Neural cell (in vitro differentiated cells): ENCODE results near the gene MMP28. TPM values are rescaled to one million over a fixed set of nuclear protein-coding genes. Genes with fewer than 3 reads are reported as not detected.

Experiments used
- H2AFZ ChIP-seq: fragments of 200-600, 300-800 bp; sonication (generic), shearing (Covaris generic); 2 replicates; pipeline ENCODE4 v1.6.0; 2014; ENCODE audit warnings: low read depth, mild to moderate bottlenecking, antibody characterized with exemption, low read length, moderate library complexity
- H3F3A ChIP-seq: fragments of 200-600 bp; shearing (Covaris generic); 2 replicates; pipeline ENCODE4 v1.6.1; 2016; ENCODE audit warnings: mild to moderate bottlenecking, moderate library complexity, mixed read lengths, antibody characterized with exemption, low read length; ENCODE audit not compliant: insufficient read depth, poor library complexity, severe bottlenecking
- H3K27ac ChIP-seq: fragments of 200-600, 300-800 bp; sonication (generic), shearing (Covaris generic); 2 replicates; pipeline ENCODE4 v1.5.1; 2014; ENCODE audit warnings: mild to moderate bottlenecking, low read length, moderate library complexity
- H3K27me3 ChIP-seq: fragments of 300-800, 200-600 bp; sonication (generic), shearing (Covaris generic); 2 replicates; pipeline ENCODE4 v1.6.0; 2014; ENCODE audit warnings: mild to moderate bottlenecking, low read depth, low read length, moderate library complexity; ENCODE audit not compliant: insufficient read depth
- H3K36me3 ChIP-seq: fragments of 300-800, 200-600 bp; sonication (generic), shearing (Covaris generic); 2 replicates; pipeline ENCODE4 v1.5.1; 2014; ENCODE audit warnings: mild to moderate bottlenecking, antibody characterized with exemption, low read length, moderate library complexity; ENCODE audit not compliant: insufficient read depth
- H3K4me2 ChIP-seq: fragments of 300-800, 200-600 bp; sonication (generic), shearing (Covaris generic); 2 replicates; pipeline ENCODE4 v1.6.0; 2014; ENCODE audit warnings: mild to moderate bottlenecking, low read length
- H3K4me3 ChIP-seq: fragments of 300-800, 200-600 bp; sonication (generic), shearing (Covaris generic); 2 replicates; pipeline ENCODE4 v1.5.1; 2014; ENCODE audit warnings: mild to moderate bottlenecking, low read length, moderate library complexity
- H3K79me2 ChIP-seq: fragments of 200-600 bp; shearing (Covaris generic); replicated peaks from 2 replicates; pipeline ENCODE4 v1.6.0; 2014; ENCODE audit warnings: mild to moderate bottlenecking, low read length, moderate library complexity; ENCODE audit not compliant: insufficient read depth
- H3K9ac ChIP-seq: fragments of 300-800, 200-600 bp; sonication (generic), shearing (Covaris generic); 2 replicates; pipeline ENCODE4 v1.6.1; 2016; ENCODE audit warnings: mild to moderate bottlenecking, low read length, mixed read lengths
- H3K9me2 ChIP-seq: fragments of 200-600 bp; shearing (Covaris generic); 2 replicates; pipeline ENCODE4 v1.6.1; 2016; ENCODE audit warnings: mild to moderate bottlenecking, low read length, mixed read lengths; ENCODE audit not compliant: insufficient read depth
- H3K9me3 ChIP-seq: fragments of 200-600, 300-800 bp; sonication (generic), shearing (Covaris generic); 2 replicates; pipeline ENCODE4 v1.6.1; 2016; ENCODE audit warnings: mild to moderate bottlenecking, mixed run types, low read length, moderate library complexity, mixed read lengths
- H4K20me1 ChIP-seq: fragments of 200-600 bp; shearing (Covaris generic); 2 replicates; pipeline ENCODE4 v1.6.1; 2016; ENCODE audit warnings: mild to moderate bottlenecking, mixed run types; ENCODE audit not compliant: insufficient read depth
- EP300 ChIP-seq: fragments of 450-650 bp; conservative IDR thresholded peaks from 2 replicates; pipeline ENCODE4 v1.6.1; 2014; ENCODE audit warnings: antibody characterized with exemption, mild to moderate bottlenecking, moderate library complexity; ENCODE audit not compliant: poor library complexity, severe bottlenecking
- EZH2 ChIP-seq: fragments of 200-600, 300-800 bp; shearing (Covaris generic), sonication (generic); IDR thresholded peaks from 2 replicates; pipeline ENCODE4 v1.6.1; 2014; ENCODE audit warnings: antibody characterized with exemption, low read length, borderline replicate concordance, mild to moderate bottlenecking; ENCODE audit not compliant: insufficient read depth, poor library complexity, severe bottlenecking
- MXI1 ChIP-seq: fragments of 450-650 bp; conservative IDR thresholded peaks from 2 replicates; pipeline ENCODE4 v1.6.1; 2014; ENCODE audit warnings: antibody characterized with exemption, mild to moderate bottlenecking; ENCODE audit not compliant: poor library complexity, severe bottlenecking
- POLR2AphosphoS5 ChIP-seq: IDR thresholded peaks from 2 replicates; pipeline ENCODE4 v1.6.1; 2012
- RAD21 ChIP-seq: fragments of 450-650 bp; conservative IDR thresholded peaks from 2 replicates; pipeline ENCODE4 v1.6.1; 2014; ENCODE audit warnings: antibody characterized with exemption, mild to moderate bottlenecking, moderate library complexity
- SMC3 ChIP-seq: fragments of 450-650 bp; conservative IDR thresholded peaks from 2 replicates; pipeline ENCODE4 v1.6.1; 2014; ENCODE audit warnings: antibody characterized with exemption, mild to moderate bottlenecking, moderate library complexity; ENCODE audit not compliant: poor library complexity
- TAF1 ChIP-seq: IDR thresholded peaks from 2 replicates; pipeline ENCODE4 v1.6.1; 2012; ENCODE audit warnings: low read depth
- polyA plus RNA-seq: library from polyadenylated mRNA; depleted of rRNA; stranded (reverse); fragments of >200 nt; gene quantifications from 2 replicates; pipeline ENCODE4 v1.2.3, GENCODE V29; 2014
- TF ChIP-seq, protein P1 (sequence below): IDR thresholded peaks from 2 replicates; pipeline ENCODE4 v1.6.1; 2012; ENCODE audit warnings: borderline replicate concordance
- TF ChIP-seq, protein P2 (sequence below): fragments of 450-650 bp; IDR thresholded peaks from 2 replicates; pipeline ENCODE4 v1.5.1; 2014; ENCODE audit warnings: antibody characterized with exemption, mild to moderate bottlenecking, moderate library complexity; ENCODE audit not compliant: poor library complexity, severe bottlenecking

Gene MMP28
- polyA plus RNA-seq, 1 donor from 2014 or later: 0.31 TPM

DNA sequence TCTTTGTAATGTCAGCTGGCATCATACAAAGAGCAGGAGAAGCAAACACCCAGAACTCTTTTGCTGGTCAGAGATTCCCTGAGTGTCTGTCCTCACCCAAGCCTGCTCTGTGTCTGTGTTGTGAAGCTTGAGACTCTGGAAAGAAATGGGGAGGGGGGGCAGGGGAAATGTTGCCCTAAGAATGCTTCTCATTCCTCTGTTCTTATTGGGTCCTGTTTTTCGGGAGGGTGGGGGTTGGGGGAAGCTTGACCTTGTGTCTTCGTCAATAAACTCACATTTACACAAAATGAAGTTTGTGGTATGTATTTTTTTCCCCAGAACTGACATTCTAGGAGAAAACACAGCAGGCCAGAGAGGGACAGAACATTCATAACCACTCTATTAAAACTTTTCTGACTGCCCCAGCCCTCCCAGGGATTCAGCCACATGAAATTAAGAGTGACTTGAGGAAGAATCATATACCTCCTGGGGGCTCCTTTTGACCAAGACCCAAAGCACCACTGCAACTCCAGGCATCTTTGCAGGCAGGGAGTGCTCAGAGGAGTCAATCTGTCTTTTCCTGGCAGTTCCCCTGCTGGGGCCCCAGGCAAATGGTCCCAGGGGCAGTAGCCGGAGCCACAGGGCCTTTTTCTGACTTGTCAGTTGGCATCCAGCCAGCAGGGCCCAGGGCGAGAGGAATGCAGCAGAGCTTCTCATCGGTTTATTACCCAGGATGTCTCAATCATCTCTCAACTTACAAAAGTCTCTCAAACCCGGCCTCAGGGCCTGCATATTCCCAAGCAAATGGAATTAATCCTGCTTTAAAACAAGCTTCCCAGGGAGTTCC, 69.1 kb downstream of the MMP28 start:
- Histone ChIP-seq H3K79me2 (no peaks in the 10 kb centered on the region), H3K27me3 (no peaks in the 10 kb centered on the region), H3K9me3 (no peaks in the 10 kb centered on the region), H3K36me3 (no peaks in the 10 kb centered on the region), H3K9ac (no peak overlapping the region), H3K4me3 (no peak overlapping the region), H2AFZ (no peak overlapping the region), H3K9me2 (no peaks in the 10 kb centered on the region), H3K4me2 (no peak overlapping the region), H3F3A (no peaks in the 10 kb centered on the region), H4K20me1 (no peaks in the 10 kb centered on the region), H3K27ac (no peak overlapping the region)
- no peak for TF ChIP-seq SMC3
- TF ChIP-seq EP300: no peak
- TF ChIP-seq, protein P1, sequence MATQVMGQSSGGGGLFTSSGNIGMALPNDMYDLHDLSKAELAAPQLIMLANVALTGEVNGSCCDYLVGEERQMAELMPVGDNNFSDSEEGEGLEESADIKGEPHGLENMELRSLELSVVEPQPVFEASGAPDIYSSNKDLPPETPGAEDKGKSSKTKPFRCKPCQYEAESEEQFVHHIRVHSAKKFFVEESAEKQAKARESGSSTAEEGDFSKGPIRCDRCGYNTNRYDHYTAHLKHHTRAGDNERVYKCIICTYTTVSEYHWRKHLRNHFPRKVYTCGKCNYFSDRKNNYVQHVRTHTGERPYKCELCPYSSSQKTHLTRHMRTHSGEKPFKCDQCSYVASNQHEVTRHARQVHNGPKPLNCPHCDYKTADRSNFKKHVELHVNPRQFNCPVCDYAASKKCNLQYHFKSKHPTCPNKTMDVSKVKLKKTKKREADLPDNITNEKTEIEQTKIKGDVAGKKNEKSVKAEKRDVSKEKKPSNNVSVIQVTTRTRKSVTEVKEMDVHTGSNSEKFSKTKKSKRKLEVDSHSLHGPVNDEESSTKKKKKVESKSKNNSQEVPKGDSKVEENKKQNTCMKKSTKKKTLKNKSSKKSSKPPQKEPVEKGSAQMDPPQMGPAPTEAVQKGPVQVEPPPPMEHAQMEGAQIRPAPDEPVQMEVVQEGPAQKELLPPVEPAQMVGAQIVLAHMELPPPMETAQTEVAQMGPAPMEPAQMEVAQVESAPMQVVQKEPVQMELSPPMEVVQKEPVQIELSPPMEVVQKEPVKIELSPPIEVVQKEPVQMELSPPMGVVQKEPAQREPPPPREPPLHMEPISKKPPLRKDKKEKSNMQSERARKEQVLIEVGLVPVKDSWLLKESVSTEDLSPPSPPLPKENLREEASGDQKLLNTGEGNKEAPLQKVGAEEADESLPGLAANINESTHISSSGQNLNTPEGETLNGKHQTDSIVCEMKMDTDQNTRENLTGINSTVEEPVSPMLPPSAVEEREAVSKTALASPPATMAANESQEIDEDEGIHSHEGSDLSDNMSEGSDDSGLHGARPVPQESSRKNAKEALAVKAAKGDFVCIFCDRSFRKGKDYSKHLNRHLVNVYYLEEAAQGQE: no peak
- TF ChIP-seq, protein P2, sequence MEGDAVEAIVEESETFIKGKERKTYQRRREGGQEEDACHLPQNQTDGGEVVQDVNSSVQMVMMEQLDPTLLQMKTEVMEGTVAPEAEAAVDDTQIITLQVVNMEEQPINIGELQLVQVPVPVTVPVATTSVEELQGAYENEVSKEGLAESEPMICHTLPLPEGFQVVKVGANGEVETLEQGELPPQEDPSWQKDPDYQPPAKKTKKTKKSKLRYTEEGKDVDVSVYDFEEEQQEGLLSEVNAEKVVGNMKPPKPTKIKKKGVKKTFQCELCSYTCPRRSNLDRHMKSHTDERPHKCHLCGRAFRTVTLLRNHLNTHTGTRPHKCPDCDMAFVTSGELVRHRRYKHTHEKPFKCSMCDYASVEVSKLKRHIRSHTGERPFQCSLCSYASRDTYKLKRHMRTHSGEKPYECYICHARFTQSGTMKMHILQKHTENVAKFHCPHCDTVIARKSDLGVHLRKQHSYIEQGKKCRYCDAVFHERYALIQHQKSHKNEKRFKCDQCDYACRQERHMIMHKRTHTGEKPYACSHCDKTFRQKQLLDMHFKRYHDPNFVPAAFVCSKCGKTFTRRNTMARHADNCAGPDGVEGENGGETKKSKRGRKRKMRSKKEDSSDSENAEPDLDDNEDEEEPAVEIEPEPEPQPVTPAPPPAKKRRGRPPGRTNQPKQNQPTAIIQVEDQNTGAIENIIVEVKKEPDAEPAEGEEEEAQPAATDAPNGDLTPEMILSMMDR: no peak
- TF ChIP-seq EZH2: no peak
- TF ChIP-seq RAD21: no peak
- TF ChIP-seq MXI1: no peak
- no peak for TF ChIP-seq POLR2AphosphoS5
- TF ChIP-seq TAF1: no peak

DNA sequence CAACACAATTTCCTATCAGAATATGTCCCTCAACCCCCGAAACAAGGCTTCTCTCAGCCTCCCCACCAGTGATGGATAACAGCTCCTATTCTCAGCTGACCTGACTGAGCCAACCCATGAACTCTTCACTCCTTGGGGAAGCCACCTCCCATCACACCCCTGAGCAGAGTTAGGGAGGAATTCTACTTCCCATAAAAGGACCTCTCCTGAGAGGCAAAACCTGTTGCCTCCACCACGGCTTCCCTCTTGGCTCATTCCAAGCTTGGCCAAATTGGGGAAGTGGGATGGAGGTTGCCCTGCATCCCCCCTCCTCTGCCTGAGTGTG, 69.7 kb downstream of the MMP28 start:
- Histone ChIP-seq H3F3A (no peaks in the 10 kb centered on the region), H3K9me3 (no peaks in the 10 kb centered on the region), H3K4me3 (no peak overlapping the region), H2AFZ (no peak overlapping the region), H3K36me3 (no peaks in the 10 kb centered on the region), H3K79me2 (no peaks in the 10 kb centered on the region), H3K4me2 (no peak overlapping the region), H3K27me3 (no peaks in the 10 kb centered on the region), H3K9ac (no peak overlapping the region), H3K9me2 (no peaks in the 10 kb centered on the region), H3K27ac (no peak overlapping the region), H4K20me1 (no peaks in the 10 kb centered on the region)
- no peak for TF ChIP-seq POLR2AphosphoS5
- TF ChIP-seq, protein P1: no peak
- TF ChIP-seq MXI1: no peak
- TF ChIP-seq RAD21: no peak
- TF ChIP-seq, protein P2: no peak
- TF ChIP-seq SMC3: no peak
- no peak for TF ChIP-seq EZH2
- TF ChIP-seq EP300: no peak
- TF ChIP-seq TAF1: no peak
